H9 (cell line): ENCODE results near the gene ABHD17C. TPM values are rescaled to one million over a fixed set of nuclear protein-coding genes. Genes with fewer than 3 reads are reported as not detected.

Experiments used
- DNase-seq: peaks from one replicate; pipeline ENCODE4 v3.0.0-alpha.2; 2017
- H2AFZ ChIP-seq: one replicate; pipeline ENCODE4 v1.6.1; 2013; ENCODE audit warnings: mild to moderate bottlenecking, low read length, control low read depth, moderate library complexity
- H2AK5ac ChIP-seq: 2 replicates; pipeline ENCODE4 v1.6.1; 2013; ENCODE audit warnings: low read length, control low read depth, mixed read lengths; ENCODE audit not compliant: insufficient read length
- H2BK120ac ChIP-seq: one replicate; pipeline ENCODE4 v1.6.1; 2013; ENCODE audit warnings: low read depth, mild to moderate bottlenecking, low read length, control low read depth, inconsistent platforms; ENCODE audit not compliant: poor library complexity, severe bottlenecking
- H2BK12ac ChIP-seq: 2 replicates; pipeline ENCODE4 v1.6.1; 2013; ENCODE audit warnings: low read length, control low read depth, mixed read lengths, low read depth; ENCODE audit not compliant: insufficient read length
- H2BK15ac ChIP-seq: 2 replicates; pipeline ENCODE4 v1.6.1; 2013; ENCODE audit warnings: low read depth, low read length, control low read depth
- H2BK20ac ChIP-seq: one replicate; pipeline ENCODE4 v1.6.1; 2013; ENCODE audit warnings: low read depth, mild to moderate bottlenecking, low read length, control low read depth, inconsistent platforms; ENCODE audit not compliant: poor library complexity, severe bottlenecking
- H2BK5ac ChIP-seq: 2 replicates; pipeline ENCODE4 v1.6.1; 2013; ENCODE audit warnings: low read length, control low read depth, mixed read lengths; ENCODE audit not compliant: insufficient read length
- H3K14ac ChIP-seq: 2 replicates; pipeline ENCODE4 v1.6.1; 2013; ENCODE audit warnings: low read length, control low read depth; ENCODE audit not compliant: insufficient read depth
- H3K18ac ChIP-seq: 2 replicates; pipeline ENCODE4 v1.6.1; 2013; ENCODE audit warnings: low read depth, mild to moderate bottlenecking, mixed read lengths, low read length, control low read depth; ENCODE audit not compliant: insufficient read length
- H3K23ac ChIP-seq: 2 replicates; pipeline ENCODE4 v1.6.1; 2013; ENCODE audit warnings: low read length, control low read depth, mixed read lengths, low read depth; ENCODE audit not compliant: insufficient read length
- H3K23me2 ChIP-seq: 2 replicates; pipeline ENCODE4 v1.6.1; 2013; ENCODE audit warnings: low read depth, mild to moderate bottlenecking, mixed read lengths, low read length, control low read depth; ENCODE audit not compliant: insufficient read length, poor library complexity, severe bottlenecking
- H3K27ac ChIP-seq: 2 replicates; pipeline ENCODE4 v1.5.1; 2013; ENCODE audit warnings: low read length, control low read depth, mixed read lengths, low read depth; ENCODE audit not compliant: insufficient read length
- H3K27me3 ChIP-seq: 2 replicates; pipeline ENCODE4 v1.6.1; 2013; ENCODE audit warnings: low read length, control low read depth, inconsistent platforms; ENCODE audit not compliant: insufficient read depth
- H3K4ac ChIP-seq: 2 replicates; pipeline ENCODE4 v1.6.1; 2013; ENCODE audit warnings: low read depth, mild to moderate bottlenecking, control low read depth, inconsistent platforms, low read length, moderate library complexity
- H3K4me1 ChIP-seq: 2 replicates; pipeline ENCODE4 v1.6.1; 2013; ENCODE audit warnings: low read length, control low read depth, inconsistent platforms; ENCODE audit not compliant: insufficient read depth
- H3K4me2 ChIP-seq: 2 replicates; pipeline ENCODE4 v1.6.1; 2013; ENCODE audit warnings: low read length, control low read depth, mixed read lengths; ENCODE audit not compliant: insufficient read length, insufficient read depth
- H3K56ac ChIP-seq: 2 replicates; pipeline ENCODE4 v1.6.1; 2013; ENCODE audit warnings: low read depth, mild to moderate bottlenecking, mixed read lengths, low read length, control low read depth; ENCODE audit not compliant: insufficient read length
- H3K79me1 ChIP-seq: 2 replicates; pipeline ENCODE4 v1.6.1; 2013; ENCODE audit warnings: low read depth, mild to moderate bottlenecking, moderate library complexity, low read length, control low read depth, inconsistent platforms; ENCODE audit not compliant: insufficient read depth, poor library complexity, severe bottlenecking
- H3K79me2 ChIP-seq: 2 replicates; pipeline ENCODE4 v1.6.1; 2013; ENCODE audit warnings: low read length, control low read depth, inconsistent platforms; ENCODE audit not compliant: insufficient read depth
- H3K9ac ChIP-seq: 2 replicates; pipeline ENCODE4 v1.6.1; 2013; ENCODE audit warnings: low read length, control low read depth, mixed read lengths; ENCODE audit not compliant: insufficient read length; ENCODE audit errors: extremely low read depth
- H3K9me3 ChIP-seq: one replicate; pipeline ENCODE4 v1.6.1; 2013; ENCODE audit warnings: low read depth, low read length, inconsistent platforms; ENCODE audit not compliant: control insufficient read depth
- H3T11ph ChIP-seq: one replicate; pipeline ENCODE4 v1.6.1; 2013; ENCODE audit warnings: mild to moderate bottlenecking, low read length, control low read depth, inconsistent platforms
- H4K20me1 ChIP-seq: one replicate; pipeline ENCODE4 v1.6.1; 2013; ENCODE audit not compliant: control insufficient read depth, insufficient read length, insufficient read depth
- H4K5ac ChIP-seq: 2 replicates; pipeline ENCODE4 v1.6.1; 2013; ENCODE audit warnings: low read depth, mild to moderate bottlenecking, mixed read lengths, low read length, control low read depth; ENCODE audit not compliant: insufficient read length
- H4K8ac ChIP-seq: replicated peaks from 2 replicates; pipeline ENCODE4 v1.6.1; 2013; ENCODE audit warnings: low read length, control low read depth, mixed read lengths, low read depth; ENCODE audit not compliant: insufficient read length
- H4K91ac ChIP-seq: 2 replicates; pipeline ENCODE4 v1.6.1; 2013; ENCODE audit warnings: low read depth, mild to moderate bottlenecking, moderate library complexity, mixed read lengths, low read length, control low read depth; ENCODE audit not compliant: insufficient read length
- H3K27ac Mint-ChIP-seq, 3 experiments: 2 replicates in 2 of 3; 3 replicates in 1 of 3; pipeline ENCODE4 v1.8.0; 2020 to 2021; ENCODE audit warnings: mixed read lengths in 3 of 3, mild to moderate bottlenecking in 1 of 3, moderate library complexity in 1 of 3
- H3K27me3 Mint-ChIP-seq: 2 replicates; pipeline ENCODE4 v1.8.0; 2021; ENCODE audit warnings: low read depth, mild to moderate bottlenecking, moderate library complexity, mixed read lengths
- H3K36me3 Mint-ChIP-seq, 3 experiments: 2 replicates in 2 of 3; 3 replicates in 1 of 3; pipeline ENCODE4 v1.8.0; 2020 to 2021; ENCODE audit warnings: low read depth in 3 of 3, mixed read lengths in 3 of 3; ENCODE audit not compliant: insufficient read depth in 1 of 3
- H3K4me1 Mint-ChIP-seq, 2 experiments: 2 replicates each; pipeline ENCODE4 v1.8.0; 2020; ENCODE audit warnings: mixed read lengths in 2 of 2
- H3K4me3 Mint-ChIP-seq, 2 experiments: 2 replicates in 1 of 2; 3 replicates in 1 of 2; pipeline ENCODE4 v1.8.0; 2020 to 2021; ENCODE audit warnings: mild to moderate bottlenecking in 2 of 2, mixed read lengths in 2 of 2, moderate library complexity in 1 of 2
- H3K9me3 Mint-ChIP-seq, 2 experiments: 2 replicates in 1 of 2; 3 replicates in 1 of 2; pipeline ENCODE4 v1.8.0; 2020; ENCODE audit warnings: mild to moderate bottlenecking in 2 of 2, mixed read lengths in 2 of 2, moderate library complexity in 1 of 2
- WGBS: extraction: QIAGEN DNeasy Blood & Tissue Kit; methylation state at CpG from one replicate; pipeline ENCODE4 v1.1.7; 2013; ENCODE audit warnings: missing lambda C conversion rate, low lambda C conversion rate, mixed read lengths; ENCODE audit not compliant: insufficient read length; ENCODE audit errors: extremely low coverage; 5-methylcytosine and 5-hydroxymethylcytosine counted together
- total RNA-seq: library from RNA; stranded (reverse); gene quantifications from 2 replicates; pipeline ENCODE4 v1.2.1, GENCODE V29; 2021
- TF ChIP-seq, protein P1 (sequence below): fragments of 200-600 bp; sonication (generic); conservative IDR thresholded peaks from 3 replicates; pipeline ENCODE4 v1.8.0; 2021; ENCODE audit warnings: antibody characterized with exemption, mild to moderate bottlenecking

Gene ABHD17C
- total RNA-seq, 1 experiment from 2014 or later: 21.5 TPM

DNA sequence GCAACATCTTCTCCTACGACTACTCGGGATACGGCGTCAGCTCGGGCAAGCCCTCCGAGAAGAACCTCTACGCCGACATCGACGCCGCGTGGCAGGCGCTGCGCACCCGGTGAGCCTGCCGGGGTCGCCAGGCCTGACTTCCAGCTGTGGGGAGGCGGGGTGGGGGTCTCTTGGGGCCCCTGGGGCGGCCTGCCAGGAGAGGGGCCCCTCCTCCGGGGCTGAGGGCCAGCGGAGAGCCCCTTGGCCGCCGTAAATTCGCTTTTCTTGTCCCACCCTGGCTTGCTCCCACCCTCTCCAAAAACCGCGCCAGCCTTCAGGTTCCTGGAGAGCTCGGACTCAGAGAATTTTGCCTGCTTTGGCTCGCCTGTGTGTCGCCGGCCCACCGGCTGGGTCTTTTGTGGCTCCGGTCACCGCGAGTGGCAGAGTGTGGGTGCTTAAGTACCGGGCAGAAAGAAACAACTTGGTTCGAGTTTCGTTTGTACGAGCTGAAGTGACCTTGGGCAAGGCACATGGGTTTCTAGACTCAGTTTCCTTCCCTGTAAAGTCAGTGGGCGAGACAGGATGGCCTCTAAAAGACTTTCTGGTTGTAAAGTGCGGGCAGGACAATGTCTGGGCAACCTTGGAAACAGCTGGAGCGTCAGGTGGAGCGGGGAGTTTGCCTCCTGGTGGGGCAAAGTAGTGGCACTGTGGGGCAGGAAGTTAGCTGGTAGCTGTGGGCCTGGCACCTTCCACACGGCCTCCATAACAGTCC lies 976 bp downstream of the ABHD17C start:
- no peak overlapping the region for H2BK12ac ChIP-seq
- no peak overlapping the region for H3K4ac ChIP-seq
- H3K14ac ChIP-seq: peak overlapping the region; percentile 3; the same call in 1 of the 2 replicates
- H2BK5ac ChIP-seq: no peak overlapping the region
- TF ChIP-seq, protein P1, sequence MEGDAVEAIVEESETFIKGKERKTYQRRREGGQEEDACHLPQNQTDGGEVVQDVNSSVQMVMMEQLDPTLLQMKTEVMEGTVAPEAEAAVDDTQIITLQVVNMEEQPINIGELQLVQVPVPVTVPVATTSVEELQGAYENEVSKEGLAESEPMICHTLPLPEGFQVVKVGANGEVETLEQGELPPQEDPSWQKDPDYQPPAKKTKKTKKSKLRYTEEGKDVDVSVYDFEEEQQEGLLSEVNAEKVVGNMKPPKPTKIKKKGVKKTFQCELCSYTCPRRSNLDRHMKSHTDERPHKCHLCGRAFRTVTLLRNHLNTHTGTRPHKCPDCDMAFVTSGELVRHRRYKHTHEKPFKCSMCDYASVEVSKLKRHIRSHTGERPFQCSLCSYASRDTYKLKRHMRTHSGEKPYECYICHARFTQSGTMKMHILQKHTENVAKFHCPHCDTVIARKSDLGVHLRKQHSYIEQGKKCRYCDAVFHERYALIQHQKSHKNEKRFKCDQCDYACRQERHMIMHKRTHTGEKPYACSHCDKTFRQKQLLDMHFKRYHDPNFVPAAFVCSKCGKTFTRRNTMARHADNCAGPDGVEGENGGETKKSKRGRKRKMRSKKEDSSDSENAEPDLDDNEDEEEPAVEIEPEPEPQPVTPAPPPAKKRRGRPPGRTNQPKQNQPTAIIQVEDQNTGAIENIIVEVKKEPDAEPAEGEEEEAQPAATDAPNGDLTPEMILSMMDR: peak; percentile 33; the same call in 1 of the 3 replicates
- H3K56ac ChIP-seq: no peak overlapping the region
- no peaks in the 10 kb centered on the region for H3K9me3 Mint-ChIP-seq
- H3K27me3 ChIP-seq: peaks cover 7% of the 10 kb centered on the region; the same call in 1 of the 2 replicates
- peaks cover 27 to 30% of the 10 kb centered on the region in 2 experiments for H3K4me1 Mint-ChIP-seq
- peaks cover 26% of the 10 kb centered on the region for H3K27me3 Mint-ChIP-seq
- no peaks in the 10 kb centered on the region for H3K4me1 ChIP-seq
- no peak overlapping the region for H3T11ph ChIP-seq
- no peak overlapping the region for H2BK120ac ChIP-seq
- H2BK15ac ChIP-seq: no peak overlapping the region
- no peaks in the 10 kb centered on the region for H3K9me3 ChIP-seq
- no peaks in the 10 kb centered on the region for H4K20me1 ChIP-seq
- peak overlapping the region; percentile 86 to 96 for H3K4me3 Mint-ChIP-seq
- H4K5ac ChIP-seq: no peak overlapping the region
- peaks cover 2 to 18% (median 8%) of the 10 kb centered on the region in 3 experiments; a peak in 4 of 7 replicates for H3K36me3 Mint-ChIP-seq
- H3K23ac ChIP-seq: no peak overlapping the region
- H3K27ac Mint-ChIP-seq: peak overlapping the region in 2 of 3 experiments; percentile 59 to 68; a peak in 1 of 7 replicates
- H3K79me2 ChIP-seq: peaks cover 7% of the 10 kb centered on the region; the same call in 1 of the 2 replicates
- no peak overlapping the region for H3K27ac ChIP-seq
- peaks cover 5% of the 10 kb centered on the region for H3K23me2 ChIP-seq
- H4K8ac ChIP-seq: no peak overlapping the region
- H2AK5ac ChIP-seq: no peak overlapping the region
- H2AFZ ChIP-seq: no peak overlapping the region
- H2BK20ac ChIP-seq: no peak overlapping the region
- WGBS: no CpG with 5 or more reads among the region's 43 CpGs
- H3K79me1 ChIP-seq: no peaks in the 10 kb centered on the region
- peak overlapping the region; percentile 34 for H3K9ac ChIP-seq
- peak overlapping the region; percentile 32 for H3K4me2 ChIP-seq
- H3K18ac ChIP-seq: no peak overlapping the region
- DNase-seq: no peak
- H4K91ac ChIP-seq: no peak overlapping the region
